ENCODE data around the gene FBXO41.
A peak's percentile ranks its signal among the peaks of the same experiment; 100 is the strongest.

FBXO41 gene

DNA sequence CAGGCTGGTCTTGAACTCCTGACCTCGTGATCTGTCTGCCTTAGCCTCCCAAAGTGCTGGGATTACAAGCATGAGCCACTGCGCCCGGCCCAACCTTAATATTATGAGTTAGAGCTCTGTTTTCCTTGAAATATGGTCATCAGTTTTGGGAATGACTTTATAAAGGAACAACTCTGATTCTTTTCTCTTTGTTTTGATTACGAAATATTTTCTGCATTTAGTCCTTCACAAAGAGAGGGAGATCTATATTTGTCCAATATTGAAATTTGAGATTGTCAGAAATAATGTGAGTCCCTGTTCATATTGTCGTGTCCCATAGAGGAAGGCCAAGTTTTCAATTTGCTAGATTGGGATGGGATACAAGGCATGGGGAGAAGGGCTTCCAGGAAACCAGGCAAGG, 67.1 kb downstream of the FBXO41 start:
- Histone ChIP-seq H3K9me3 (ENCODE audit: control insufficient read depth in 1 of 2, low read length in 2 of 2) (no peaks in the 10 kb centered on the region), H3K27me3 (ENCODE audit: low read depth, low read length) (no peaks in the 10 kb centered on the region), H3K27ac (ENCODE audit: low read length) (no peak overlapping the region), H3K4me1 (ENCODE audit: control insufficient read depth in 1 of 2, insufficient read depth in 2 of 2, low read length in 2 of 2) (peaks cover 0 to 7% of the 10 kb centered on the region in 2 donors), H3K36me3 (ENCODE audit: control insufficient read depth in 1 of 2, insufficient read depth in 2 of 2, low read length in 2 of 2) (peaks cover 9 to 28% of the 10 kb centered on the region in 2 donors), H3K4me3 (ENCODE audit: low read depth in 1 of 2, low read length in 2 of 2) (no peak overlapping the region)

DNA sequence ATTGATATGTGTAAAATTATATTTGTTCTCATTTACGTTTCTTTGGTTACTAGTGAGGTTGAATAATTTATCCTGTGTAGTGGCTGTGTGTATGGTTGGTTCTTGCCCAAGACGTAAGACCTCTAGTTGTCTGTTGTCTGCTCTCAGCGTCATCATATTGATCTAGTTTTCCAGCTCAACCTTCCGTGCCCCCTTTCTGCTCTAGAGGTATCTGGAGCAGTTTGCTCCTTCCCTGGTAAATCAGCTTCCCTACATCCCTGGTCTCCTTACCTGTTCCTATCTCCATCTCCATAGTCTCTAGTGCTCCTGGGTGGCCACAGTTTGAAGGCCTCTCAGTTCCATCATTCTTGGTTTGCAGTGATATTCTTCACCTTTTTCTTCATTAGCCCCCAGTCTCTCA, 69.0 kb downstream of the FBXO41 start:
- H3K4me3 ChIP-seq (ENCODE audit: low read depth in 1 of 2, low read length in 2 of 2), result peak overlapping the region; percentile 81 to 88
- H3K27ac ChIP-seq (ENCODE audit: low read length), result no peak overlapping the region
- H3K27me3 ChIP-seq (ENCODE audit: low read depth, low read length), result no peaks in the 10 kb centered on the region
- no peaks in the 10 kb centered on the region for H3K9me3 ChIP-seq (ENCODE audit: control insufficient read depth in 1 of 2, low read length in 2 of 2)
- H3K4me1 ChIP-seq (ENCODE audit: control insufficient read depth in 1 of 2, insufficient read depth in 2 of 2, low read length in 2 of 2), result peaks cover 0 to 7% of the 10 kb centered on the region in 2 donors
- H3K36me3 ChIP-seq (ENCODE audit: control insufficient read depth in 1 of 2, insufficient read depth in 2 of 2, low read length in 2 of 2), result peaks cover 0 to 9% of the 10 kb centered on the region in 2 donors

DNA sequence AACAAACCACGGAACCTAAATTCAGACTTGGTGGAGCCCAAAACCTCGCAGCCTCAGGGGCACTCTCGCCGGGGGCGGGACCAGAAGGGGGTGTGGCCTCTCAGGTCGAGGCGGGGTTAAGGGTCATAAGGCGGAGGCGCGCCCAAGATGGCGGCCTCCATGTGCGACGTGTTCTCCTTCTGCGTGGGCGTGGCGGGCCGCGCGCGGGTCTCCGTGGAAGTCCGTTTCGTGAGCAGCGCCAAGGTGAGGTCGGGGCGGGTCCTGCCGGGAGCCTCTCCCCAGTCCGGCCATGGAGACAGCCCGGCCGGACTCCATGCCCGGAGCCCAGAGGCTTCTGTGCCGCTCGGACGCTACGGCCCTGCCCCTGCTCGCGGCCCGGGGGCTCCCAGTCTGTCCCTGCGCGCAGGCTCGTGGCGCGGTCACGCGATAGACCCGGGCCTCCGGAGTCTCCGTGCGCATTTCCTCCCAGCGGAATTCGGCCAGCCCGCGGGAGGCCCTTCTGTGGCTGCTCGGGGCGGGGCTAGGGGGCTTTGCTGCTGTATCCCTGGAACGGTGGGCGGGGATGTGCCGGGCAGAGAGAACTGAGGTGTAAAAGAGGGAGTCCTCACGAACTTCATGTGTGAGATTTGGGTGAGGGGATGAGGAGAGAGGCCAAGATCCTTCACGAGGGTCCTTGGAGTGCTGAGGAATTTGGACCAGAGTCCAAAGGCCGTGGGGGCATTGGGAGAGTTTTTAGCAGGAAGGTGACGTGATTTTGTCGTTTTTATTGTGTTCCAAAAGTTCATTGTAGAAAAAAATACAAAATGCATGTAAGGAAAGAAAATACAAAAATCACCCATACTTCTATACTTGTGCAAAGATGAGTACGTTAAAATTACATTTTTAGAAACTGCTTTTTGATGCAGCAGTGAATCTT, 69.9 kb downstream of the FBXO41 start, which contains the start of gene SMYD5:
SMYD5 (plus strand) TSS at position 126 of the 916 bp plus-strand sequence; CDS start at position 148, 22 bp downstream.
- Histone ChIP-seq H3K4me1 (ENCODE audit: control insufficient read depth in 1 of 2, insufficient read depth in 2 of 2, low read length in 2 of 2) (peaks cover 0 to 7% of the 10 kb centered on the region in 2 donors), H3K36me3 (ENCODE audit: control insufficient read depth in 1 of 2, insufficient read depth in 2 of 2, low read length in 2 of 2) (peaks cover 0 to 7% of the 10 kb centered on the region in 2 donors), H3K9me3 (ENCODE audit: control insufficient read depth in 1 of 2, low read length in 2 of 2) (no peaks in the 10 kb centered on the region), H3K27me3 (ENCODE audit: low read depth, low read length) (no peaks in the 10 kb centered on the region), H3K27ac (ENCODE audit: low read length) (peak within 1 kb of the TSS; percentile 34), H3K4me3 (ENCODE audit: low read depth in 1 of 2, low read length in 2 of 2) (peak within 1 kb of the TSS; percentile 81 to 88)

DNA sequence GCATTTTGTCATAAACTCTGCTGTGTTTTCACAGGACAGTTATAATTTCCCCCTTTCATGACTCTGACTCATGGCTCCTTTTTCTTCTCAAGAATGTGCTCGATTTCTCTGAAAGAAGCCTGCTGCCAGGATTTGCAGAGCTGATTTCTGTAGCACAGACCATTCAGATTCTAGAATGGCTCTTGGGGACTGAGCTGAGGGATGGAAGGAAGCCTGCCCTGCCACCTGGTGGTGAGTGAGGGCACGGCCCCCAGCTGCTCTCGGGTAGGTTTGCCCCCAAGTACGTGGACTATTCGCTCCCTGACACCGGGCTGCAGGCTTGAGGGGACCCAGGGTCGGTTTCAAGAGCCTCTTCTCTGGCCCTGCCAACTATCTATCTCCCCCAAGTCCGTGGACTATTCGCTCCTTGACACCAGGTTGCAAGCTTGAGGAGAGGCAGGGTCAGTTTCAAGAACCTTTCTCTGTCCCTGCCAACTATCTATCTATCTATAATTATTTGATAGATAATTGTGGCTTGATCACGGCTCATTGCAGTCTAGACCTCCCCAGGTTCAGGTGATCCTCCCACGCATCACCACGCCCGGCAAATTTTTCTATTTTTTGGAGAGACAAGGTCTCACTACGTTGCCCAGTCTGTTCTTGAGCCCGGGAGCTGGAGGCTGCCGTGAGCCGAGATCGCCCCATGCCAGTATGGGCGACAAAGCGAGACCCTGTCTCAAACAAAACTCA, 71.7 kb downstream of the FBXO41 start:
- Histone ChIP-seq H3K27me3 (ENCODE audit: low read depth, low read length) (no peaks in the 10 kb centered on the region), H3K4me1 (ENCODE audit: control insufficient read depth in 1 of 2, insufficient read depth in 2 of 2, low read length in 2 of 2) (peaks cover 0 to 7% of the 10 kb centered on the region in 2 donors), H3K27ac (ENCODE audit: low read length) (no peak overlapping the region), H3K36me3 (ENCODE audit: control insufficient read depth in 1 of 2, insufficient read depth in 2 of 2, low read length in 2 of 2) (no peaks in the 10 kb centered on the region), H3K9me3 (ENCODE audit: control insufficient read depth in 1 of 2, low read length in 2 of 2) (no peaks in the 10 kb centered on the region), H3K4me3 (ENCODE audit: low read depth in 1 of 2, low read length in 2 of 2) (no peak overlapping the region)

DNA sequence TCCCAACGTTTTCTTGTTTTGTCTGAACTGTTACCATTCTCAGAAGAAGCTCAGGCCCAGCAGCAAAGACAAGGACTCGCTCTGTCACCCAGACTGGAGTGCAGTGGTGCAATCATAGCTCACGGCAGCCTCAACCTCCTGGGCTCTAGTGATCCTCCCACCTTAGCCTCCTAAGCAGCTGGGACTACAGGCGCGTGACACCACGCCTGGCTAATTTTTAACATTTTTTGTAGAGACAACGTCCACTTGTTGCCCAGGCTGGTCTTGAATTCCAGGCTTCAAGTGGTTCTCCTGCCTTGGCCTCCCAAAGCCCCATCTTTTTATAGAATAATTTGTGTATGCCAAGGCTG, 72.2 kb downstream of the FBXO41 start:
- no peak overlapping the region for H3K4me3 ChIP-seq (ENCODE audit: low read depth in 1 of 2, low read length in 2 of 2)
- H3K9me3 ChIP-seq (ENCODE audit: control insufficient read depth in 1 of 2, low read length in 2 of 2), result no peaks in the 10 kb centered on the region
- no peaks in the 10 kb centered on the region for H3K36me3 ChIP-seq (ENCODE audit: control insufficient read depth in 1 of 2, insufficient read depth in 2 of 2, low read length in 2 of 2)
- H3K27ac ChIP-seq (ENCODE audit: low read length), result no peak overlapping the region
- peaks cover 0 to 7% of the 10 kb centered on the region in 2 donors for H3K4me1 ChIP-seq (ENCODE audit: control insufficient read depth in 1 of 2, insufficient read depth in 2 of 2, low read length in 2 of 2)
- no peaks in the 10 kb centered on the region for H3K27me3 ChIP-seq (ENCODE audit: low read depth, low read length)

DNA sequence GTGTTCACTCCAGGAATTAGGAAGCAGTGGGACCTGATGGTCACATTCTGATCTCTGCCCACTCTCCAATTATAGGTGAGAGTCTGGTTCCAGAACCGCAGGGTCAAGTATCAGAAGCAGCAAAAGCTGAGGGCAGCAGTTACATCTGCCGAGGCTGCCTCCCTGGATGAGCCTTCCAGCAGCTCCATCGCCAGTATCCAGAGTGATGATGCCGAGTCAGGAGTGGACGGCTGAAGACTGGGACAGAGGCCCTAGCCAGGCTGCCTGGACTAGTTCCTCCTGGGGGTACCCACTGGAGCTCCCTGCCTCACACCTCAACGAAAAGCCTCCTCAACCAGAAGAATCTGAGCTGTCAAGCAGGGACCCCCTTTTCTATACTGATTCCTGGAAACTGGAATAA, 73.6 kb downstream of the FBXO41 start:
- Histone ChIP-seq H3K4me1 (ENCODE audit: control insufficient read depth in 1 of 2, insufficient read depth in 2 of 2, low read length in 2 of 2) (peaks cover 0 to 7% of the 10 kb centered on the region in 2 donors), H3K36me3 (ENCODE audit: control insufficient read depth in 1 of 2, insufficient read depth in 2 of 2, low read length in 2 of 2) (no peaks in the 10 kb centered on the region), H3K9me3 (ENCODE audit: control insufficient read depth in 1 of 2, low read length in 2 of 2) (no peaks in the 10 kb centered on the region), H3K4me3 (ENCODE audit: low read depth in 1 of 2, low read length in 2 of 2) (no peak overlapping the region), H3K27ac (ENCODE audit: low read length) (no peak overlapping the region), H3K27me3 (ENCODE audit: low read depth, low read length) (no peaks in the 10 kb centered on the region)

DNA sequence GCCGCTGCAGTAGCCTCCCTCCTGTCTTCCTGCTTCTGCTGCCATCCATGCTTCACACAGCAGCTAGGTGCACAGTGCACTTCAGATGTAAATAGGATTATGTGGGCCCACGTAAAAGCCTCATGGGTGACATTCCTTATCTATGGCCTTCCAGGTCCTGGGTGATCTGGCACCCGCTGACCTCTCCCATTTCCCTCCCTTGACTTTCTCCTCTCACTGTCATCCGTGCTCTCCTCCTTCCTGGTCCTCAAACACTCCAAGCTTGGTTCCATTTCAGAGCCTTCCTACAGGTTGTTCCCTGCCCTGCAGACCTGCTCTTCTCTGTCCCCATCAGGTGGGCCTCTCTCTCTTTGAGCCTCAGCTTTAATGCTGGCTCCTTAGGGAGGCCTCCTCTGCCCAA, 74.3 kb downstream of the FBXO41 start:
- H3K27ac ChIP-seq (ENCODE audit: low read length), result no peak overlapping the region
- no peaks in the 10 kb centered on the region for H3K27me3 ChIP-seq (ENCODE audit: low read depth, low read length)
- H3K9me3 ChIP-seq (ENCODE audit: control insufficient read depth in 1 of 2, low read length in 2 of 2), result no peaks in the 10 kb centered on the region

DNA sequence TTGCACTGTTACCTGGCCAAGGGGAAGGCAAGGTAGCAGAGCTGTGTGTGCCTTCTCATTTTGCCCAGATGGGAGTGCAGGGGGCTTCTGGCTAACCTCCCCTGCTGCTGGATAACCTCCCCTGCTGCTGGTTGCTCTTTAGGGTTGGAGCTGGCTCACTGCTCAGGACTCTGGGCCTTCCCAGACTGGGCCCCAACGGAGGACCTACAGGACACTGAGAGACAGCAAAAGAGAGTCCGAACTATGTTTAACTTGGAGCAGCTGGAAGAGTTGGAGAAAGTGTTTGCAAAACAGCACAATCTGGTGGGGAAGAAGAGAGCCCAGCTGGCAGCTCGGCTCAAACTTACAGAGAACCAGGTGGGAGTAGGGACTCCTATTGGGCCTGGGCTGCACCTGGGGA, 76.0 kb downstream of the FBXO41 start:
- Histone ChIP-seq H3K4me3 (ENCODE audit: low read depth in 1 of 2, low read length in 2 of 2) (no peak overlapping the region), H3K36me3 (ENCODE audit: control insufficient read depth in 1 of 2, insufficient read depth in 2 of 2, low read length in 2 of 2) (no peaks in the 10 kb centered on the region), H3K27me3 (ENCODE audit: low read depth, low read length) (peaks cover 8% of the 10 kb centered on the region), H3K9me3 (ENCODE audit: control insufficient read depth in 1 of 2, low read length in 2 of 2) (no peaks in the 10 kb centered on the region), H3K4me1 (ENCODE audit: control insufficient read depth in 1 of 2, insufficient read depth in 2 of 2, low read length in 2 of 2) (peaks cover 0 to 3% of the 10 kb centered on the region in 2 donors), H3K27ac (ENCODE audit: low read length) (no peak overlapping the region)

More for the DNA sequence above, 74.3 kb downstream of the FBXO41 start:
- Histone ChIP-seq H3K4me1 (ENCODE audit: control insufficient read depth in 1 of 2, insufficient read depth in 2 of 2, low read length in 2 of 2) (peaks cover 0 to 3% of the 10 kb centered on the region in 2 donors), H3K36me3 (ENCODE audit: control insufficient read depth in 1 of 2, insufficient read depth in 2 of 2, low read length in 2 of 2) (no peaks in the 10 kb centered on the region), H3K4me3 (ENCODE audit: low read depth in 1 of 2, low read length in 2 of 2) (no peak overlapping the region)

DNA sequence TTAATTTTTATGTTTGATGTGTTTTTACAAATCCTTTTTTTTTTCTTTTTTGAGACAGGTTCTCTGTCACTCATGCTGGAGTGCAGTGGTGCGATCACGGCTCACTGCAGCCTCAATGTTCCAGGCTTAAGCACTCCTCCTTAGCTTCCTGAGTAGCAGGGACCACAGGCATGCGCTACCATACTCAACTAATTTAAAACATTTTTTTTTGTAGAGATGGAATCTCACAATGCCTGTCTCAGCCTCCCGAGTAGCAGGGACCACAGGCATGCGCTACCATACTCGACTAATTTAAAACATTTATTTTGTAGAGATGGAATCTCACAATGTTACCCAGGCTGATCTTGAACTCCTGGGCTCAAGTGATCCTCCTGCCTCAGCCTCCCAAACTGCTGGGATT, 78.7 kb downstream of the FBXO41 start:
- H3K4me1 ChIP-seq (ENCODE audit: control insufficient read depth in 1 of 2, insufficient read depth in 2 of 2, low read length in 2 of 2), result peaks cover 0 to 17% of the 10 kb centered on the region in 2 donors
- H3K27me3 ChIP-seq (ENCODE audit: low read depth, low read length), result peaks cover 23% of the 10 kb centered on the region

More for the DNA sequence above, 78.7 kb downstream of the FBXO41 start:
- Histone ChIP-seq H3K4me3 (ENCODE audit: low read depth in 1 of 2, low read length in 2 of 2) (no peak overlapping the region), H3K27ac (ENCODE audit: low read length) (no peak overlapping the region), H3K9me3 (ENCODE audit: control insufficient read depth in 1 of 2, low read length in 2 of 2) (no peaks in the 10 kb centered on the region), H3K36me3 (ENCODE audit: control insufficient read depth in 1 of 2, insufficient read depth in 2 of 2, low read length in 2 of 2) (no peaks in the 10 kb centered on the region)
